ENCODE data around the gene ZNF829. TPM values are rescaled to one million over a fixed set of nuclear protein-coding genes. Genes with fewer than 3 reads are reported as not detected.

ZNF829 gene
- polyA plus RNA-seq, 1 donor (not counting 4 experiments of a cell fraction or from before 2014, with no cell fraction given), result 2.3 TPM

DNA sequence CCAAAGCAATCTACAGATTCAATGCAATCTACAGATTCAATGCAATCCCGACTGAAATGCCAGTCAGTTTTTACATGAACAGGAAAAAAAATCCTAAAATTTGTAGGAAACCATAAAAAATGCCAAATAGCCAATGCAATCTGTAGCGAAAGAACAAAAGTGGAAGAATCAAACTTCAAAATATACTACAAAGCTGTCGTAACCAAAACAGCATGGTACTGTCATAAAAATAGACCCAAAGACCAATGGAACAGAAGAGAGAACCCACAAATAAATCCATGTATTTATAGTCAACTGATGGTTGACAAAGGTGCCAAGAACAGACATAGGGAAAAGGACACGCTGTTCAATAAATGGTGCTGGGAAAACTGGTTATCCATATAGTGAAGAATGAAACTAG lies 17.7 kb downstream of the ZNF829 start:
- H3K4me1 ChIP-seq (ENCODE audit: control insufficient read depth, extremely low read depth, insufficient read depth, low read length), result no peaks in the 10 kb centered on the region
- H3K27ac ChIP-seq (ENCODE audit: control insufficient read depth, insufficient read depth, low read length), result no peak overlapping the region
- peaks cover 0 to 2% of the 10 kb centered on the region in 2 experiments for H3K36me3 ChIP-seq (ENCODE audit: control insufficient read depth in 2 of 2, extremely low read depth in 1 of 2, insufficient read depth in 2 of 2, low read length in 2 of 2)
- H4K20me1 ChIP-seq (ENCODE audit: control insufficient read depth, extremely low read depth, insufficient read depth, low read length), result no peaks in the 10 kb centered on the region
- no peak for TF ChIP-seq EZH2 (IDR thresholded peaks at IDR 0.05; ENCODE audit: low read length)
- TF ChIP-seq, protein P1, sequence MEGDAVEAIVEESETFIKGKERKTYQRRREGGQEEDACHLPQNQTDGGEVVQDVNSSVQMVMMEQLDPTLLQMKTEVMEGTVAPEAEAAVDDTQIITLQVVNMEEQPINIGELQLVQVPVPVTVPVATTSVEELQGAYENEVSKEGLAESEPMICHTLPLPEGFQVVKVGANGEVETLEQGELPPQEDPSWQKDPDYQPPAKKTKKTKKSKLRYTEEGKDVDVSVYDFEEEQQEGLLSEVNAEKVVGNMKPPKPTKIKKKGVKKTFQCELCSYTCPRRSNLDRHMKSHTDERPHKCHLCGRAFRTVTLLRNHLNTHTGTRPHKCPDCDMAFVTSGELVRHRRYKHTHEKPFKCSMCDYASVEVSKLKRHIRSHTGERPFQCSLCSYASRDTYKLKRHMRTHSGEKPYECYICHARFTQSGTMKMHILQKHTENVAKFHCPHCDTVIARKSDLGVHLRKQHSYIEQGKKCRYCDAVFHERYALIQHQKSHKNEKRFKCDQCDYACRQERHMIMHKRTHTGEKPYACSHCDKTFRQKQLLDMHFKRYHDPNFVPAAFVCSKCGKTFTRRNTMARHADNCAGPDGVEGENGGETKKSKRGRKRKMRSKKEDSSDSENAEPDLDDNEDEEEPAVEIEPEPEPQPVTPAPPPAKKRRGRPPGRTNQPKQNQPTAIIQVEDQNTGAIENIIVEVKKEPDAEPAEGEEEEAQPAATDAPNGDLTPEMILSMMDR (optimal IDR thresholded peaks at IDR 0.05 in 1 of 3, IDR thresholded peaks at IDR 0.05 in 1 of 3, conservative IDR thresholded peaks at IDR 0.05 in 1 of 3; ENCODE audit: extremely low read depth in 1 of 3, insufficient read depth in 2 of 3, low read length in 3 of 3), result no peak
- H3K27me3 ChIP-seq (ENCODE audit: control insufficient read depth, extremely low read depth, insufficient read depth, low read length), result no peaks in the 10 kb centered on the region
- FAIRE-seq, result no peak
- no peak for DNase-seq (ENCODE audit: low read depth, low spot score)
- peaks cover 16% of the 10 kb centered on the region for H3K9me3 ChIP-seq (ENCODE audit: control insufficient read depth, low read depth, low read length)
- dilution Hi-C loops (cut with MboI; ENCODE audit: extremely low pct_ligation_motif_present, low sequenced_read_pairs), result no loop called here
- H3K79me2 ChIP-seq (ENCODE audit: control insufficient read depth, insufficient read depth, low read length), result no peaks in the 10 kb centered on the region
- no peak overlapping the region for H3K4me2 ChIP-seq (ENCODE audit: control insufficient read depth, extremely low read depth, insufficient read depth, low read depth, low read length)
- no peak overlapping the region for H3K4me3 ChIP-seq (ENCODE audit: control insufficient read depth in 2 of 3, extremely low read depth in 1 of 3, insufficient read depth in 2 of 3, low read depth in 1 of 3, low read length in 3 of 3)
- H3K9ac ChIP-seq (ENCODE audit: control insufficient read depth, extremely low read depth, insufficient read depth, low read length), result no peak overlapping the region
- H2AFZ ChIP-seq (ENCODE audit: control insufficient read depth, low read length), result no peak overlapping the region
- H3K9me1 ChIP-seq (ENCODE audit: control insufficient read depth, extremely low read depth, insufficient read depth, low read length), result no peaks in the 10 kb centered on the region

DNA sequence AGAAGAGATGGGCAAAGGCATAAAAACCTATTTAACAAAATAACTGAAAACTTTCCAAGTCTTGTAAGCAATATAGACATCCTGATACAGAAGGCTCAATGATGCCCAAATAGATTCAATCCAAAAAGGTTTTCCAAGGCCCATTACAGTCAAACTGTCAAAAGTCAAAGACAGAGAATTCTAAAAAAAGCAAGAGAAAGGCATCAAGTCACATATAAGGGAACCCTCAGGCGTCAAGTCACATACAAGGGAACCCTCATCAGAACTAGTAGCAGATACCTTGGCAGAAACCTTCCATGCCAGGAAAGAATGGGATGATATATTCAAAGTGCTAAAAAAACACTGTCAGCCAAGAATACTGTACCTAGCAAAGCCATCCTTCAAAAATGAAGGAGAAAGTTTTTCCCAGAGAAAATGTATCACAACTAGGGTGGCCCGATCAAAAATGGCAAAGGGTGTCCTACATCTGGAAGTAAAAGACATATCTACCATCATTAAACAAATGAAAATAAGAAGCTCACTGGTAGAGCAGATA lies 21.2 kb downstream of the ZNF829 start:
- Histone ChIP-seq H3K4me1 (ENCODE audit: control insufficient read depth, extremely low read depth, insufficient read depth, low read length) (no peaks in the 10 kb centered on the region), H4K20me1 (ENCODE audit: control insufficient read depth, extremely low read depth, insufficient read depth, low read length) (no peaks in the 10 kb centered on the region), H3K36me3 (ENCODE audit: control insufficient read depth in 2 of 2, extremely low read depth in 1 of 2, insufficient read depth in 2 of 2, low read length in 2 of 2) (peaks cover 4 to 13% of the 10 kb centered on the region in 2 experiments), H2AFZ (ENCODE audit: control insufficient read depth, low read length) (no peak overlapping the region), H3K27me3 (ENCODE audit: control insufficient read depth, extremely low read depth, insufficient read depth, low read length) (no peaks in the 10 kb centered on the region), H3K4me3 (ENCODE audit: control insufficient read depth in 2 of 3, extremely low read depth in 1 of 3, insufficient read depth in 2 of 3, low read depth in 1 of 3, low read length in 3 of 3) (no peak overlapping the region), H3K9ac (ENCODE audit: control insufficient read depth, extremely low read depth, insufficient read depth, low read length) (no peak overlapping the region), H3K4me2 (ENCODE audit: control insufficient read depth, extremely low read depth, insufficient read depth, low read depth, low read length) (no peak overlapping the region), H3K27ac (ENCODE audit: control insufficient read depth, insufficient read depth, low read length) (no peak overlapping the region), H3K9me3 (ENCODE audit: control insufficient read depth, low read depth, low read length) (peaks cover 41% of the 10 kb centered on the region), H3K79me2 (ENCODE audit: control insufficient read depth, insufficient read depth, low read length) (no peaks in the 10 kb centered on the region), H3K9me1 (ENCODE audit: control insufficient read depth, extremely low read depth, insufficient read depth, low read length) (no peaks in the 10 kb centered on the region)
- dilution Hi-C loops (cut with MboI; ENCODE audit: extremely low pct_ligation_motif_present, low sequenced_read_pairs), result no loop called here
- no peak for TF ChIP-seq EZH2 (IDR thresholded peaks at IDR 0.05; ENCODE audit: low read length)
- TF ChIP-seq, protein P1 (optimal IDR thresholded peaks at IDR 0.05 in 1 of 3, IDR thresholded peaks at IDR 0.05 in 1 of 3, conservative IDR thresholded peaks at IDR 0.05 in 1 of 3; ENCODE audit: extremely low read depth in 1 of 3, insufficient read depth in 2 of 3, low read length in 3 of 3), result no peak
- no peak for DNase-seq (ENCODE audit: low read depth, low spot score)
- FAIRE-seq, result no peak
